Measurements from ENCODE around the gene SLC2A1.

SLC2A1 gene

DNA sequence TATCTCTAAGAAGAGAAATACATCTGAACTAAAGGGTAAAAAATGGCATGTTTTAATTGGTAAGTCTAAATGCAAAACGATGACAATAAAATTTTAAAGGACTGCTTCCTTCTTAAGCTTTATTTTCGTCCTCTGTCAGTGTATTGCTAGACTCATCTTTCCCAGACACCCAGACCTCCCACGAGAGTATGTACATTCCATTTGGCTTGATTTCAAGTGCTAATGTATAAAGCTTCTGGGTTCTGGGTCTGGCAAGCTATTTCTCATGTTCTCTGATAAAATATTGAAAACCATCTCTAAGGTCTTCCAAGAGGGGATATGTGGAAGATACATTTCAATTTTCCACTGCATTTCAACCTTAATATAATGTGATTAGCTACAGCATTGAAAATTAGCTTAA lies 24.6 kb upstream of the SLC2A1 start:
- no peak overlapping the region for H3K4me2 ChIP-seq (ENCODE audit: low read length)
- H3K4me3 ChIP-seq (ENCODE audit: low read length) = no peak overlapping the region
- no peak overlapping the region for H3K9ac ChIP-seq (ENCODE audit: low read length)
- H3K27me3 ChIP-seq (ENCODE audit: low read depth, low read length) = no peaks in the 10 kb centered on the region
- H3K4me1 ChIP-seq (ENCODE audit: low read length) = peaks cover 11% of the 10 kb centered on the region
- H3K79me2 ChIP-seq (ENCODE audit: low read length) = no peaks in the 10 kb centered on the region
- no peaks in the 10 kb centered on the region for H3K9me3 ChIP-seq (ENCODE audit: insufficient read depth, low read length)
- no peak overlapping the region for H2AFZ ChIP-seq (ENCODE audit: low read depth, low read length)
- no peak for TF ChIP-seq EZH2phosphoT487 (IDR thresholded peaks at IDR 0.05; ENCODE audit: low read depth)
- TF ChIP-seq, protein P1, sequence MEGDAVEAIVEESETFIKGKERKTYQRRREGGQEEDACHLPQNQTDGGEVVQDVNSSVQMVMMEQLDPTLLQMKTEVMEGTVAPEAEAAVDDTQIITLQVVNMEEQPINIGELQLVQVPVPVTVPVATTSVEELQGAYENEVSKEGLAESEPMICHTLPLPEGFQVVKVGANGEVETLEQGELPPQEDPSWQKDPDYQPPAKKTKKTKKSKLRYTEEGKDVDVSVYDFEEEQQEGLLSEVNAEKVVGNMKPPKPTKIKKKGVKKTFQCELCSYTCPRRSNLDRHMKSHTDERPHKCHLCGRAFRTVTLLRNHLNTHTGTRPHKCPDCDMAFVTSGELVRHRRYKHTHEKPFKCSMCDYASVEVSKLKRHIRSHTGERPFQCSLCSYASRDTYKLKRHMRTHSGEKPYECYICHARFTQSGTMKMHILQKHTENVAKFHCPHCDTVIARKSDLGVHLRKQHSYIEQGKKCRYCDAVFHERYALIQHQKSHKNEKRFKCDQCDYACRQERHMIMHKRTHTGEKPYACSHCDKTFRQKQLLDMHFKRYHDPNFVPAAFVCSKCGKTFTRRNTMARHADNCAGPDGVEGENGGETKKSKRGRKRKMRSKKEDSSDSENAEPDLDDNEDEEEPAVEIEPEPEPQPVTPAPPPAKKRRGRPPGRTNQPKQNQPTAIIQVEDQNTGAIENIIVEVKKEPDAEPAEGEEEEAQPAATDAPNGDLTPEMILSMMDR (IDR thresholded peaks at IDR 0.05; ENCODE audit: low read depth, low read length) = no peak
- no peak overlapping the region for H3K27ac ChIP-seq (ENCODE audit: low read length)
- no peaks in the 10 kb centered on the region for H4K20me1 ChIP-seq (ENCODE audit: insufficient read depth, low read length)
- H3K36me3 ChIP-seq (replicated peaks; ENCODE audit: low read depth, low read length) = no peaks in the 10 kb centered on the region

DNA sequence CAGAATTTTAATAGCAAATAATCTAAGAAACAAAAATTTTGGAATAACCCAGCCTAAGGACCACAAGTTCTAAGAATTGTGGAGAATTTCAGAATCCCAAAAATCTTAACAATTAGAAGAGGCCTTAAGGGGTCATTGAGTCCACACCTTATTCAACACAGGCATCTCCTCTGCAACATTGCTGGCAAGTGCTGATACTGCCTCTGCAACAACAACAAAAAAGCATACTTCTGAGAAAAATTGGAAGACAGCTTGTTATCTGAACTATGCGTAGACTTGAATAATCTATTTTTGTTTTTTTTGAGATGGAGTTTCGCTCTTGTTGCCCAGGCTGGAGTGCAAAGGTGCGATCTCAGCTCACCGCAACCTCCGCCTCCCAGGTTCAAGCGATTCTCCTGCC lies 24.0 kb upstream of the SLC2A1 start:
- no peak overlapping the region for H3K4me2 ChIP-seq (ENCODE audit: low read length)
- H3K36me3 ChIP-seq (replicated peaks; ENCODE audit: low read depth, low read length) = no peaks in the 10 kb centered on the region
- H3K4me3 ChIP-seq (ENCODE audit: low read length) = no peak overlapping the region
- H3K4me1 ChIP-seq (ENCODE audit: low read length) = peaks cover 11% of the 10 kb centered on the region
- H3K79me2 ChIP-seq (ENCODE audit: low read length) = no peaks in the 10 kb centered on the region
- H3K9ac ChIP-seq (ENCODE audit: low read length) = no peak overlapping the region
- TF ChIP-seq, protein P1 (IDR thresholded peaks at IDR 0.05; ENCODE audit: low read depth, low read length) = no peak
- TF ChIP-seq EZH2phosphoT487 (IDR thresholded peaks at IDR 0.05; ENCODE audit: low read depth) = no peak
- H4K20me1 ChIP-seq (ENCODE audit: insufficient read depth, low read length) = no peaks in the 10 kb centered on the region
- H2AFZ ChIP-seq (ENCODE audit: low read depth, low read length) = no peak overlapping the region
- no peaks in the 10 kb centered on the region for H3K27me3 ChIP-seq (ENCODE audit: low read depth, low read length)
- H3K9me3 ChIP-seq (ENCODE audit: insufficient read depth, low read length) = no peaks in the 10 kb centered on the region
- no peak overlapping the region for H3K27ac ChIP-seq (ENCODE audit: low read length)

DNA sequence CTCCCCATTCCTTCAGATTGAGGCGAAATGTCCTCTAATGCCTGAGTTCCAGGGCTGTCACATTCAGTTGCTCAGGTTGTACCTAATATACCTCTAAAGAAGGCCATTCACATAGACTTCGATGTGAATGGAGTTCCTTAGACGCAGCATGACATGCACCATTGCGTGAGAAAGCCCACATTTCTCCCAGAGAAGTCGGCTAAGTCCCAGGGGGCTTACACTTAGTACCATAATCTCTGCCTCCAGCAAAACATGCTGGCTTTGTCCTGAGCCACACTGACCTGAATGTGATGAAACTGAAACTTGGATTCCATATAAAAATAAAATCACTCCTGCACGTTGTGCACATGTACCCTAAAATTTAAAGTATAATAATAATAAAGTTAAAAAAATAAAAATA lies 23.2 kb upstream of the SLC2A1 start:
- no peak overlapping the region for H2AFZ ChIP-seq (ENCODE audit: low read depth, low read length)
- H3K27me3 ChIP-seq (ENCODE audit: low read depth, low read length) = no peaks in the 10 kb centered on the region
- H3K9me3 ChIP-seq (ENCODE audit: insufficient read depth, low read length) = no peaks in the 10 kb centered on the region
- no peak for TF ChIP-seq EZH2phosphoT487 (IDR thresholded peaks at IDR 0.05; ENCODE audit: low read depth)
- TF ChIP-seq, protein P1 (IDR thresholded peaks at IDR 0.05; ENCODE audit: low read depth, low read length) = no peak
- H3K9ac ChIP-seq (ENCODE audit: low read length) = no peak overlapping the region
- no peaks in the 10 kb centered on the region for H3K79me2 ChIP-seq (ENCODE audit: low read length)
- no peak overlapping the region for H3K4me3 ChIP-seq (ENCODE audit: low read length)
- no peaks in the 10 kb centered on the region for H3K36me3 ChIP-seq (replicated peaks; ENCODE audit: low read depth, low read length)
- H4K20me1 ChIP-seq (ENCODE audit: insufficient read depth, low read length) = no peaks in the 10 kb centered on the region
- H3K4me1 ChIP-seq (ENCODE audit: low read length) = peaks cover 11% of the 10 kb centered on the region
- H3K27ac ChIP-seq (ENCODE audit: low read length) = no peak overlapping the region
- H3K4me2 ChIP-seq (ENCODE audit: low read length) = no peak overlapping the region

DNA sequence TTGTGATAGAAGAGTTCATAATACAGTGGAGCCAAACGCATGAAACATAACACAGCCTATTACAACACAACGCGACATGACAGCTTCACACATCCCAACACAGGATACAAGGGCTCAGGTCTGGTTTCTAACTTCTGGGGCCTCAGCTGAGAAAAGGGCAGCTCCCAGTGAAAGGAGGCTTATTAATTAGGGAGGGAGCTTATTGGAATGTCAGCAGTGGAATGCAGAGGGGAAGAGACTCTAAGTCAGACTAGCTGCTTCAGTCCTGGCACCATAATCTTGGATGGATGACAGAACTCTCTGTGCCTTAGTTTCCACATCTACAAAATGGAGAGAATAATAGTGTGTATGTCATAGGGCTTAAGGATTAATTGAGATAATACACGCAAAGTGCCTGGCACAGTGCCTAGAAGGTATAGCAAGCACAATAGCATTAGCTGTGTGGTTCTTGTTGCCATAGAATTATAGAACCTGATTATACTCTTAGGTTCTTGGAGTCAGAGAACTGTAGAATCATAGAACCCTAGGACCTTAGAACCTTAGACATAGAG lies 22.7 kb upstream of the SLC2A1 start:
- Histone ChIP-seq H3K4me1 (ENCODE audit: low read length) (peaks cover 11% of the 10 kb centered on the region), H3K4me2 (ENCODE audit: low read length) (no peak overlapping the region), H3K36me3 (replicated peaks; ENCODE audit: low read depth, low read length) (no peaks in the 10 kb centered on the region), H3K9me3 (ENCODE audit: insufficient read depth, low read length) (no peaks in the 10 kb centered on the region), H3K9ac (ENCODE audit: low read length) (no peak overlapping the region), H3K4me3 (ENCODE audit: low read length) (no peak overlapping the region), H2AFZ (ENCODE audit: low read depth, low read length) (no peak overlapping the region), H3K79me2 (ENCODE audit: low read length) (no peaks in the 10 kb centered on the region), H3K27me3 (ENCODE audit: low read depth, low read length) (no peaks in the 10 kb centered on the region), H4K20me1 (ENCODE audit: insufficient read depth, low read length) (no peaks in the 10 kb centered on the region), H3K27ac (ENCODE audit: low read length) (no peak overlapping the region)
- TF ChIP-seq, protein P1 (IDR thresholded peaks at IDR 0.05; ENCODE audit: low read depth, low read length) = no peak
- TF ChIP-seq EZH2phosphoT487 (IDR thresholded peaks at IDR 0.05; ENCODE audit: low read depth) = no peak

Measured in OCI-LY3 (cell line).